ENCODE data around the gene ZNF223. TPM values are rescaled to one million over a fixed set of nuclear protein-coding genes. Genes with fewer than 3 reads are reported as not detected.

ZNF223 gene
- total RNA-seq, 6 donors from 2014 or later = 4.7 to 11.8 (median 6.3) TPM

DNA sequence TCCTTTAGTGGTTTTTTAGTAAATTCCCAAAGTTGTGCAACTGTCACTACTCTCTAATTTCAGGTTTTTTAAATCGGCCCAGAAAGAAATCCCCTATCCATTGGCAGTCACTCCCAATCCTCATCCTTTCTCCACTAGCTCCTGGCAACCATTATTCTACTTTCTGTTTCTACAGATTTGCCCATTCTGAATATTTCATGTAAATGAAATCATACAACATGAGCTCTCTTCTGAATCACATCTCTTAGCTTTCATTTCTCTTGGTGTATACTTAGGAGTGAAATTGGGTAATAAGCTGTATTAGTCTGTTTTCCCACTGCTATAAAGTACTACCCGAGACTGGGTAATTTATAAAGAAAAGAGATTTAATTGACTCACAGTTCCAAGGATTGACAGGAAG is 9.7 kb upstream of the ZNF223 start:
- H3K4me3 ChIP-seq = no peak overlapping the region
- H3K9me3 ChIP-seq = peaks cover 14 to 30% (median 20%) of the 10 kb centered on the region in 4 donors
- no peaks in the 10 kb centered on the region for H3K36me3 ChIP-seq
- DNase-seq = no peak
- no peak for ATAC-seq (ENCODE audit: low FRiP score in 2 of 2)
- WGBS, 2 donors = 85 to 92% methylated on average over 2 of the region's 2 CpGs
- H3K4me1 ChIP-seq = no peaks in the 10 kb centered on the region
- no peaks in the 10 kb centered on the region for H3K27me3 ChIP-seq
- H3K27ac ChIP-seq = no peak overlapping the region
- TF ChIP-seq POLR2A (IDR thresholded peaks at IDR 0.05) (no peak), EP300 (IDR thresholded peaks at IDR 0.05) (no peak), POLR2AphosphoS5 (IDR thresholded peaks at IDR 0.05) (no peak)
- TF ChIP-seq, protein P1, sequence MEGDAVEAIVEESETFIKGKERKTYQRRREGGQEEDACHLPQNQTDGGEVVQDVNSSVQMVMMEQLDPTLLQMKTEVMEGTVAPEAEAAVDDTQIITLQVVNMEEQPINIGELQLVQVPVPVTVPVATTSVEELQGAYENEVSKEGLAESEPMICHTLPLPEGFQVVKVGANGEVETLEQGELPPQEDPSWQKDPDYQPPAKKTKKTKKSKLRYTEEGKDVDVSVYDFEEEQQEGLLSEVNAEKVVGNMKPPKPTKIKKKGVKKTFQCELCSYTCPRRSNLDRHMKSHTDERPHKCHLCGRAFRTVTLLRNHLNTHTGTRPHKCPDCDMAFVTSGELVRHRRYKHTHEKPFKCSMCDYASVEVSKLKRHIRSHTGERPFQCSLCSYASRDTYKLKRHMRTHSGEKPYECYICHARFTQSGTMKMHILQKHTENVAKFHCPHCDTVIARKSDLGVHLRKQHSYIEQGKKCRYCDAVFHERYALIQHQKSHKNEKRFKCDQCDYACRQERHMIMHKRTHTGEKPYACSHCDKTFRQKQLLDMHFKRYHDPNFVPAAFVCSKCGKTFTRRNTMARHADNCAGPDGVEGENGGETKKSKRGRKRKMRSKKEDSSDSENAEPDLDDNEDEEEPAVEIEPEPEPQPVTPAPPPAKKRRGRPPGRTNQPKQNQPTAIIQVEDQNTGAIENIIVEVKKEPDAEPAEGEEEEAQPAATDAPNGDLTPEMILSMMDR (IDR thresholded peaks at IDR 0.05) = no peak

DNA sequence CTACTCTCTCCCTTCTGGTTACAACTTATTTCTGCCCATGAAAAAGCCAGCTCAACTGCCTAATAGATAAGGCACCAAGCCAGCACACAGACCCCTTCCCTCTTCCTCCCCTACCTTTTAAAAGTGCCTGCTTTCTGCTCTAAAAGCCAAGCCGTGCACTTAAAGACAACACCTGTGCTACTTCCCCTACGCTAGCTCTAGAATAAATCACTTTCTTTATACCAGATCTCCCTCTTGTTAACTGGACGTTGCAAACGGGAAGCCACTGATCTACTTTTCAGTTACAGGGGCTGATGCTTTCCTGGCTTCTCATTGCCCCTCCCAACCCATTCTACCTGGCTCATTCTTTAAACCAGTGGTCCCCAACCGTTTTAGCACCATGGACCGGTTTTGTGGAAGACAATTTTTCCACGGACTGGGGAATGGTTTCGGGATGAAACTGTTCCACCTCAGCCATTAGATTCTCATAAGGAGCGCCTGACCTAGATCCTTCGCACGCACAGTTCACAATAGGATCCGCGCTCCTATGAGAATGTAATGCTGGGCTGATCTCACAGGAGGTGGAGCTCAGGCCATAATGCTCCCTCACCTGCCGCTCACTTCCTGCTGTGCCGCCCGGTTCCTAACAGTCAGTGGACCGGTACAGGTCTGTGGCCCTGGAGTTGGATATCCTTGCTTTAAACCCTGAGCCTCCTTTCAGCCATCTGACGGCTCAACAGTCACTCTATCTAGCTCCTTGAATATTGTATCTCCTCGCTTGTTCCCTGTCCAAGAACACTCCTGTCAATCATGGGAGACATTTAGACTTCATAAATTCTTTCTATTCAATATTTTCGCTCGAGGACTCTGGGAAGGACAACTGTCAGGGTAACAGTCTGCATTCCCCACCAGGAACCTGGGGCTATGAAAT is 841 bp upstream of the ZNF223 start:
- Histone ChIP-seq H3K27me3 (no peaks in the 10 kb centered on the region), H3K9me3 (peaks cover 0 to 10% (median 3%) of the 10 kb centered on the region in 4 donors), H3K27ac (peak overlapping the region; percentile 31 to 79 (median 70)), H3K4me1 (peaks cover 7 to 22% (median 12%) of the 10 kb centered on the region in 4 donors), H3K4me3 (peak overlapping the region; percentile 73 to 93 (median 86)), H3K36me3 (peaks cover 0 to 13% (median 8%) of the 10 kb centered on the region in 4 donors)
- 11 to 23% methylated on average over 18 to 21 of the region's 21 CpGs for WGBS, 2 donors
- ATAC-seq (ENCODE audit: low FRiP score in 2 of 2) (peak; percentile 36 to 49), DNase-seq (peak in 1 of 2 donors; percentile 31)
- TF ChIP-seq POLR2A (IDR thresholded peaks at IDR 0.05) (no peak), POLR2AphosphoS5 (IDR thresholded peaks at IDR 0.05) (no peak), EP300 (IDR thresholded peaks at IDR 0.05) (no peak)
- TF ChIP-seq, protein P1 (IDR thresholded peaks at IDR 0.05) = no peak

DNA sequence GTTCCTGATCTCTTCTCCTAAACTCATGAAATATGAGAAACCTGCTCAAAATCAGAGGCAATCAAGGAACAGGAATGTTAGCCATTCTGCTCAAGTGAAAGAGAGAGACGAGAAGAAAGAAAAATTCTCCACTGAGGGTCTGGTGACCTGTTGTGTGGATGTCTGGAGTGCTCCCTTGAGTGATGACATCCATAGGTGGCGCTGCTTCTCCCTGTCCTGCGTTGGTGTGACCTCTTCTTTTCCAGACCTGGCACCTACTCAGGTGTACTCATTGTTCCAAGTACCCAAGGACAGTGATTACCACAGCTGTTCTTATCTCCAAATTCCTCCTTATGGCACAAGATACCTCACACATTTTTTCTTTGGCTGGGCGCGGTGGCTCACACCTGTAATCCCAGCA is 4.0 kb downstream of the ZNF223 start:
- H3K4me1 ChIP-seq = peaks cover 7 to 18% (median 11%) of the 10 kb centered on the region in 4 donors
- ATAC-seq (ENCODE audit: low FRiP score in 2 of 2) (no peak), DNase-seq (no peak)
- peaks cover 0 to 12% (median 5%) of the 10 kb centered on the region in 4 donors for H3K9me3 ChIP-seq
- no peak overlapping the region for H3K27ac ChIP-seq
- H3K27me3 ChIP-seq = no peaks in the 10 kb centered on the region
- H3K36me3 ChIP-seq = peaks cover 5 to 47% (median 29%) of the 10 kb centered on the region in 4 donors
- no peak for TF ChIP-seq POLR2A (IDR thresholded peaks at IDR 0.05)
- TF ChIP-seq, protein P1 (IDR thresholded peaks at IDR 0.05) = no peak
- no peak for TF ChIP-seq EP300 (IDR thresholded peaks at IDR 0.05)
- no peak for TF ChIP-seq POLR2AphosphoS5 (IDR thresholded peaks at IDR 0.05)
- H3K4me3 ChIP-seq = no peak overlapping the region
- 92 to 97% methylated on average over 5 of the region's 5 CpGs for WGBS, 2 donors

DNA sequence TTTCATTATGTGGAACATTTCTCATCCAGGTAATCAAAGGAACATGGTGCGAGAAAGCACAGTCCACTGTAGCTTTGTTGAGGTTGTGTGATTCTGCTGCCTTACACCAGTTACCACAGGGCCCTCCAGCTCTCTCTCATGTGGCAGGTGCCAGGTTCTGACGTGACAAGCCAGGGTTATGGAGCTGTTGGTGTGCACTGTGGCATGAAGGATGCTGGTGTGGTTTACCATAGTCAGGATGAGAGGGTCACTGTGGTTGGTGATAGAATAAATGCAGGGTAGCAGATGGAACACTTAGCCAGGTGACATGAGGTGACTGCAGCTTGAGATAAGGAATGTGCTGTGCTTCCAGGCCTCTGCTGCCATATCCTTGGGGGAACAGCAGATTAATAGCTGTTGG is 7.4 kb downstream of the ZNF223 start:
- no peaks in the 10 kb centered on the region for H3K27me3 ChIP-seq
- DNase-seq (no peak), ATAC-seq (ENCODE audit: low FRiP score in 2 of 2) (no peak)
- no peak overlapping the region for H3K4me3 ChIP-seq
- no peaks in the 10 kb centered on the region for H3K4me1 ChIP-seq
- H3K9me3 ChIP-seq = peaks cover 0 to 29% (median 14%) of the 10 kb centered on the region in 4 donors
- H3K36me3 ChIP-seq = peaks cover 17 to 81% (median 61%) of the 10 kb centered on the region in 4 donors
- no peak for TF ChIP-seq POLR2A (IDR thresholded peaks at IDR 0.05)
- TF ChIP-seq EP300 (IDR thresholded peaks at IDR 0.05) = no peak
- TF ChIP-seq, protein P1 (IDR thresholded peaks at IDR 0.05) = no peak
- WGBS, 2 donors = 94 to 97% methylated on average over 2 of the region's 2 CpGs
- H3K27ac ChIP-seq = no peak overlapping the region
